K562 (cell line): ENCODE data around the gene IL12RB2. TPM values are rescaled to one million over a fixed set of nuclear protein-coding genes. Genes with fewer than 3 reads are reported as not detected.

ENCODE experiments used
- BRCA1 ChIP-seq, 2 experiments: fragments of 450-650 bp in 1 of 2; sonication (generic) in 1 of 2; formaldehyde crosslinking in 1 of 2; IDR thresholded peaks; 2 replicates each; pipeline versions ENCODE4 v1.5.0 to v1.6.1; 2017 to 2020; ENCODE audit warnings: mild to moderate bottlenecking in 1 of 2, missing genetic modification reagents in 1 of 2
- CBFA2T3 ChIP-seq: fragments of 450-650 bp; IDR thresholded peaks from 2 replicates; pipeline ENCODE4 v1.6.1; 2017
- CCNT2 ChIP-seq: IDR thresholded peaks from 2 replicates; pipeline ENCODE4 v1.6.1; 2011; ENCODE audit warnings: borderline replicate concordance, low read depth, mild to moderate bottlenecking, moderate library complexity, mixed read lengths, low read length; ENCODE audit not compliant: insufficient read length; ENCODE audit errors: extremely low read depth
- HNRNPLL ChIP-seq: fragments of 200-400 bp; formaldehyde crosslinking; IDR thresholded peaks from 2 replicates; pipeline ENCODE4 v1.6.1; 2017; ENCODE audit warnings: low read length, low read depth, mild to moderate bottlenecking; ENCODE audit not compliant: poor library complexity, severe bottlenecking
- MEF2A ChIP-seq: IDR thresholded peaks from 2 replicates; pipeline ENCODE4 v1.6.1; 2011; ENCODE audit warnings: low read depth, mild to moderate bottlenecking, low read length, moderate library complexity; ENCODE audit not compliant: control insufficient read depth
- POLR2AphosphoS5 ChIP-seq: IDR thresholded peaks from 2 replicates; pipeline ENCODE4 v1.6.1; 2011; ENCODE audit warnings: mild to moderate bottlenecking, low read depth, low read length, moderate library complexity; ENCODE audit not compliant: control insufficient read depth, insufficient read depth
- SIX5 ChIP-seq, 2 experiments: IDR thresholded peaks; 2 replicates each; pipeline ENCODE4 v1.6.1; 2011; ENCODE audit warnings: low read length in 2 of 2, borderline replicate concordance in 1 of 2, low read depth in 1 of 2, mild to moderate bottlenecking in 1 of 2, moderate library complexity in 1 of 2; ENCODE audit not compliant: insufficient read depth in 1 of 2
- SMAD3 ChIP-seq: fragments of 450-650 bp; formaldehyde crosslinking; conservative IDR thresholded peaks from 2 replicates; pipeline ENCODE4 v1.4.0; 2020; ENCODE audit warnings: mild to moderate bottlenecking
- SOX6 ChIP-seq: fragments of 450-650 bp; IDR thresholded peaks from 2 replicates; pipeline ENCODE4 v1.6.1; 2014; ENCODE audit warnings: mild to moderate bottlenecking
- YY1 ChIP-seq, 3 experiments: IDR thresholded peaks; 2 replicates each; pipeline ENCODE4 v1.6.1; 2011; ENCODE audit warnings: low read length in 2 of 3, mild to moderate bottlenecking in 2 of 3, moderate library complexity in 2 of 3, borderline replicate concordance in 1 of 3, control low read depth in 1 of 3, low read depth in 1 of 3; ENCODE audit not compliant: insufficient read depth in 3 of 3, insufficient replicate concordance in 2 of 3, control insufficient read depth in 1 of 3, insufficient read length in 1 of 3; ENCODE audit errors: extremely low read depth in 1 of 3
- ZNF444 ChIP-seq: fragments of 250-450 bp; sonication (Bioruptor Pico); IDR thresholded peaks from 2 replicates; pipeline ENCODE4 v1.4.0; 2020; ENCODE audit warnings: mild to moderate bottlenecking, moderate library complexity
- ZZZ3 ChIP-seq: fragments of 450-650 bp; IDR thresholded peaks from 2 replicates; pipeline ENCODE4 v1.6.1; 2016; ENCODE audit warnings: antibody characterized with exemption, mild to moderate bottlenecking, moderate library complexity
- polyA plus RNA-seq, 8 experiments: library from polyadenylated mRNA; depleted of rRNA in 4 of 8; stranded (reverse) in 5 of 8; unstranded in 3 of 8; fragments of >200 nt; fragmentation: Nextera tagmentation in 2 of 8; fragmentation: Illumina TruSeq in 1 of 8; extraction: Ambion mirVana in 2 of 8; extraction: Trizol in 1 of 8; gene quantifications; 2 replicates each; pipeline versions ENCODE4 v1.2.1 to v1.2.3, GENCODE V29; 2011 to 2014; ENCODE audit warnings: inconsistent platforms in 1 of 8, missing spikeins in 1 of 8
- total RNA-seq, 7 experiments: library from RNA; depleted of rRNA in 6 of 7; stranded (reverse); fragments of >200 nt in 6 of 7; fragmentation: Illumina TruSeq in 2 of 7; extraction: Trizol in 2 of 7; gene quantifications; 2 replicates each; pipeline versions ENCODE4 v1.2.1 to v1.2.3, GENCODE V29; 2011 to 2021; ENCODE audit warnings: low replicate concordance in 1 of 7
- TF ChIP-seq, protein P1 (sequence below), 2 experiments: IDR thresholded peaks; 2 replicates each; pipeline ENCODE4 v1.6.1; 2012; ENCODE audit warnings: improper control_type of control experiment in 2 of 2, low read depth in 2 of 2, low read length in 2 of 2, borderline replicate concordance in 1 of 2
- TF ChIP-seq, protein P2 (sequence below): sonication (generic); formaldehyde crosslinking; IDR thresholded peaks from 2 replicates; pipeline ENCODE4 v1.8.1; 2023; ENCODE audit warnings: mild to moderate bottlenecking, missing genetic modification reagents, moderate library complexity
- TF ChIP-seq, protein P3 (sequence below): sonication (generic); formaldehyde crosslinking; IDR thresholded peaks from 2 replicates; pipeline ENCODE4 v1.8.0; 2022; ENCODE audit warnings: mild to moderate bottlenecking, low read depth, missing genetic modification reagents
- TF ChIP-seq, protein P4 (sequence below): conservative IDR thresholded peaks from 2 replicates; pipeline ENCODE4 v1.6.1; 2011; ENCODE audit warnings: low read depth, mild to moderate bottlenecking, low read length; ENCODE audit not compliant: control insufficient read depth
- TF ChIP-seq, protein P5 (sequence below): sonication (generic); formaldehyde crosslinking; IDR thresholded peaks from 2 replicates; pipeline ENCODE4 v1.5.0; 2020; ENCODE audit warnings: missing genetic modification reagents

Gene IL12RB2
- total and polyA plus RNA-seq, 9 of the 15 experiments (the other 6 are each of a cell fraction or from before 2014, with no cell fraction given), result 0.39 to 3.3 (median 1.9) TPM

DNA sequence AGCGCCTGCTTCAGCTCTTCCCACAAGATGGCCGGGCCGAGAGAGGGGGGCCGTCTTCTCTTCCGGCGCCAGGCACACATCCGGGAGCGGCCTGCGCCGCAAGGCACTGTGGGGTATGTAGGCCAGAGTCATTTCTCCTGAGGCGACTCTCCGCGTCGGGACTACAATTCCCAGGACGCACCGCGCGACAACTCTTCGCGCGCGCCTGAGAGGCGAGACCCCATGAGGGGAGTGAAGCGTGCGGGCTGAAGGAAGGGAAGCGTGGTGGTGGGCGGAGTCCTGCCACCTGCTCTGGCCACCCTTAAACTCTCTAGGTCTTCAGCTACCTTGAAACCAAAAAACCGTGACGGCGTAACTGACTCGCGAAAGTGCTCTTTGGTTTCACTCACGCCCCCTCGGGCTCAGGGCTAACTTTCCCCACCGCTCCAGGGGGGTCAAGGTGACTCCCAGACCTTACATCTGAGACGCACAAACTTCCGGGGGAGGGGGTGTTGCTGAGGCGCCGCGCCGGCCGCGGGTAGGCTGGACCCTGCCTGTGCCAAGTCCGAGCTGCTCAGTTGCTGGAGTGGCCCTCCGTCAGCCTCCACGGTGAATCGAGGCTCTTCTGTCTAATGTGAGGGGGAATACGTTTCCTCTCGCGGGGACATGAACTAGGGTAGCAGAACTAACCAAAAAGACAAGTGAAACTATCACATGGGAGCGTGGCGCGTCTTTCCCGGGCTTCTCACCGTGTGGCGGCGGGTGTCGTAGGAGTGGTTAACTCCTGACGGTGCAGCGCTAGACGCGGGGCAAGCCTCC, 122.9 kb downstream of the IL12RB2 start, which contains the start of gene SERBP1 (continued):
- TF ChIP-seq, protein P1, sequence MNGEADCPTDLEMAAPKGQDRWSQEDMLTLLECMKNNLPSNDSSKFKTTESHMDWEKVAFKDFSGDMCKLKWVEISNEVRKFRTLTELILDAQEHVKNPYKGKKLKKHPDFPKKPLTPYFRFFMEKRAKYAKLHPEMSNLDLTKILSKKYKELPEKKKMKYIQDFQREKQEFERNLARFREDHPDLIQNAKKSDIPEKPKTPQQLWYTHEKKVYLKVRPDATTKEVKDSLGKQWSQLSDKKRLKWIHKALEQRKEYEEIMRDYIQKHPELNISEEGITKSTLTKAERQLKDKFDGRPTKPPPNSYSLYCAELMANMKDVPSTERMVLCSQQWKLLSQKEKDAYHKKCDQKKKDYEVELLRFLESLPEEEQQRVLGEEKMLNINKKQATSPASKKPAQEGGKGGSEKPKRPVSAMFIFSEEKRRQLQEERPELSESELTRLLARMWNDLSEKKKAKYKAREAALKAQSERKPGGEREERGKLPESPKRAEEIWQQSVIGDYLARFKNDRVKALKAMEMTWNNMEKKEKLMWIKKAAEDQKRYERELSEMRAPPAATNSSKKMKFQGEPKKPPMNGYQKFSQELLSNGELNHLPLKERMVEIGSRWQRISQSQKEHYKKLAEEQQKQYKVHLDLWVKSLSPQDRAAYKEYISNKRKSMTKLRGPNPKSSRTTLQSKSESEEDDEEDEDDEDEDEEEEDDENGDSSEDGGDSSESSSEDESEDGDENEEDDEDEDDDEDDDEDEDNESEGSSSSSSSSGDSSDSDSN (IDR thresholded peaks at IDR 0.05; ENCODE audit: borderline replicate concordance in 1 of 2, low read depth in 2 of 2, low read length in 2 of 2), result peak in 1 of 2 experiments; percentile 68; a peak in 2 of 4 replicates
- TF ChIP-seq SOX6 (peak; percentile 30; the same call in 1 of the 2 replicates), SMAD3 (CRISPR knock-in tag) (no peak), SIX5 (IDR thresholded peaks at IDR 0.05; ENCODE audit: borderline replicate concordance in 1 of 2, insufficient read depth in 1 of 2, low read depth in 1 of 2, low read length in 2 of 2) (peak; percentile 78 to 81), MEF2A (0 out of 2 replicates have a peak, but pooled peaks have one; percentile 19), YY1 (IDR thresholded peaks at IDR 0.05; ENCODE audit: borderline replicate concordance in 1 of 3, control insufficient read depth in 1 of 3, extremely low read depth in 1 of 3, insufficient read depth in 3 of 3, insufficient read length in 1 of 3, insufficient replicate concordance in 2 of 3, low read depth in 1 of 3, low read length in 2 of 3) (peak; percentile 81 to 97 (median 94)), ZNF444 (CRISPR knock-in tag) (peak; percentile 68; the same call in 1 of the 2 replicates), CBFA2T3 (no peak), BRCA1 (IDR thresholded peaks at IDR 0.05) (no peak), BRCA1 (CRISPR knock-in tag; IDR thresholded peaks at IDR 0.05) (no peak), CCNT2 (peak; percentile 22), ZZZ3 (no peak), POLR2AphosphoS5 (peak; percentile 71), HNRNPLL (peak; percentile 21)
- TF ChIP-seq, protein P2, sequence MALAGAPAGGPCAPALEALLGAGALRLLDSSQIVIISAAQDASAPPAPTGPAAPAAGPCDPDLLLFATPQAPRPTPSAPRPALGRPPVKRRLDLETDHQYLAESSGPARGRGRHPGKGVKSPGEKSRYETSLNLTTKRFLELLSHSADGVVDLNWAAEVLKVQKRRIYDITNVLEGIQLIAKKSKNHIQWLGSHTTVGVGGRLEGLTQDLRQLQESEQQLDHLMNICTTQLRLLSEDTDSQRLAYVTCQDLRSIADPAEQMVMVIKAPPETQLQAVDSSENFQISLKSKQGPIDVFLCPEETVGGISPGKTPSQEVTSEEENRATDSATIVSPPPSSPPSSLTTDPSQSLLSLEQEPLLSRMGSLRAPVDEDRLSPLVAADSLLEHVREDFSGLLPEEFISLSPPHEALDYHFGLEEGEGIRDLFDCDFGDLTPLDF, result peak; percentile 87
- TF ChIP-seq, protein P3, sequence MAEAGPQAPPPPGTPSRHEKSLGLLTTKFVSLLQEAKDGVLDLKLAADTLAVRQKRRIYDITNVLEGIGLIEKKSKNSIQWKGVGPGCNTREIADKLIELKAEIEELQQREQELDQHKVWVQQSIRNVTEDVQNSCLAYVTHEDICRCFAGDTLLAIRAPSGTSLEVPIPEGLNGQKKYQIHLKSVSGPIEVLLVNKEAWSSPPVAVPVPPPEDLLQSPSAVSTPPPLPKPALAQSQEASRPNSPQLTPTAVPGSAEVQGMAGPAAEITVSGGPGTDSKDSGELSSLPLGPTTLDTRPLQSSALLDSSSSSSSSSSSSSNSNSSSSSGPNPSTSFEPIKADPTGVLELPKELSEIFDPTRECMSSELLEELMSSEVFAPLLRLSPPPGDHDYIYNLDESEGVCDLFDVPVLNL (CRISPR knock-in tag), result peak; percentile 72; the same call in 1 of the 2 replicates
- TF ChIP-seq, protein P4, sequence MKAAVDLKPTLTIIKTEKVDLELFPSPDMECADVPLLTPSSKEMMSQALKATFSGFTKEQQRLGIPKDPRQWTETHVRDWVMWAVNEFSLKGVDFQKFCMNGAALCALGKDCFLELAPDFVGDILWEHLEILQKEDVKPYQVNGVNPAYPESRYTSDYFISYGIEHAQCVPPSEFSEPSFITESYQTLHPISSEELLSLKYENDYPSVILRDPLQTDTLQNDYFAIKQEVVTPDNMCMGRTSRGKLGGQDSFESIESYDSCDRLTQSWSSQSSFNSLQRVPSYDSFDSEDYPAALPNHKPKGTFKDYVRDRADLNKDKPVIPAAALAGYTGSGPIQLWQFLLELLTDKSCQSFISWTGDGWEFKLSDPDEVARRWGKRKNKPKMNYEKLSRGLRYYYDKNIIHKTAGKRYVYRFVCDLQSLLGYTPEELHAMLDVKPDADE, result peak; percentile 79
- TF ChIP-seq, protein P5, sequence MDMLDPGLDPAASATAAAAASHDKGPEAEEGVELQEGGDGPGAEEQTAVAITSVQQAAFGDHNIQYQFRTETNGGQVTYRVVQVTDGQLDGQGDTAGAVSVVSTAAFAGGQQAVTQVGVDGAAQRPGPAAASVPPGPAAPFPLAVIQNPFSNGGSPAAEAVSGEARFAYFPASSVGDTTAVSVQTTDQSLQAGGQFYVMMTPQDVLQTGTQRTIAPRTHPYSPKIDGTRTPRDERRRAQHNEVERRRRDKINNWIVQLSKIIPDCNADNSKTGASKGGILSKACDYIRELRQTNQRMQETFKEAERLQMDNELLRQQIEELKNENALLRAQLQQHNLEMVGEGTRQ (CRISPR knock-in tag), result no peak
